HG03108 (cell line): ENCODE data around the gene GNAS.
"Not testable (repeated sequence)": the region's sequence is repeated elsewhere in the genome, so short reads cannot be mapped to it uniquely, and the experiment has no call there.

Experiments used
- ATAC-seq: cut with Tn5 transposase; IDR thresholded peaks from one replicate; pipeline ENCODE4 v1.9.1; 2021; ENCODE audit warnings: moderate library complexity; ENCODE audit not compliant: unreplicated experiment

GNAS gene

DNA sequence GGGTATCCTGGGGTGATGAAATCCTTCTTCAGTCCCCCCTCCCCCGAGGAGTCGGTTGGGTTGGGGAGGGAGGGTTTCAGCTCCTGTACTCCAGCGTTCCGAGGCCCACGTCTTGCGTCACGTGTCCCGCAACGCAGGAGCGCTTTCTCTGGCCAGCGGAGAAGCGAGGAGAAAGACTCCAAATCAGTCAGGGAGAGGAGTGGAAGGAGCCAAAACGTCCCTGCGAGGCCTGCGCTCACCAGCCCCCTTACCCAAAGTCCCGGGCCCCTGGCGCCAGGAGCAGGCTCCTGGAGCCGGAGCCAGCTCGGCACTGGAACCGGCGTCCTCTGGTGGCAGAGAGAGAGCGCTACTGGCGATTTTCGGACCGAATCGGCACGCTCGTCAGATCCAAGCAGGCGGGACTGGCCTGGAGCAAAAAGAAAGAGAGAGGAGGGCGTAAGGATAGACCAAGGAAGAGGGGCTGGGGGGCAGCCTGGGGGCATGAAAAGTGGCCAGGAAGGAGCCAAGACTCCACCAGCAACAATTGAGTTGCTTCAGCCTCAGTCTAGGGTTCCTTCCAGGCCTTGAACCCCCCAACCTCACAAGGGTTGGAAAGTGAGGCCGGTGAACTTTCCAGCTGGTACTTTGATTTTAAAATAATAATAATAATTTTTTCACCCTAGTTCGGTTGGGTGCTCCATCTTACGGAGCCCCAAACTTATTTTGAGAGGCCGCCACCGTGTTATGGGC is at the start of gene GNAS:
Gene GNAS, plus strand, starts transcription at position 174 of the 729 bp plus-strand sequence.
- no peak for ATAC-seq

DNA sequence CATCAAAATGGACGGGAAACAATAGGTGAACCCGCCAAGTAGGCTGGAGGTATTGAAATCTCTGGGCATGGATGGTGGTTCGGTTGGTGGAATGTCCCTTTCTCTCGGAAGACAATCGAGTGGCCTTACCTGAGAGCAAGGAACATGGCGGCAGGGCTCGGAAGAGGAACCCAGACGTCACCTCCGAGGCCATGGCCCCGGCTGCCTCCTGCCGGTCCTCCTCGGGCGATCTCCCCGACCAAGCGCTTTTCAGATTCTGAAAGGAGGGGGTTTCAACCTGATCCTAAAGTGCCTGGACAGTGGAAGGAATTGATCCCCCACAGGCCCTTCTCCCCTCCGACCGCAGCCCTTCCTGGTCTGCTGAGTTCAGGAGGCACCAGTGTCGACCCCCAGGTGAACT is 49.0 kb upstream of the GNAS start:
- no peak for ATAC-seq

DNA sequence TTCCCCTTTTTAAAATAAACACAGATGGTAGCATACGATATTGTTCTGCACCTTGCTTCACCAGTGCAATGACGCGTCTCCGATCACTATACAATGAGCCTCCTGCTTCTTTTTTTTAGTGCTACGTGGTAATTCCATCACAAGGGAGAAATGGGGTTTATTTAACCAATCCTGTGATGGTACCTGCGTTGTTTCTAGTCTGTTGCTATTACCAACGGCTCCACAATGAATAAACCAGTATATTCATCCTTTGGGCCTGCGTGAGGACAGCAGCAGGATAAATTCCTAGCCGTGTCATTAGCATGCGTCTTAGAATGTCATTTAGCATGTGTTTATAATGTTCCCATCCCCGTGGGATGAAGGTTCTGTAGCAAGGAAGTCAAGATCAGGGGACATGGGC is 44.7 kb upstream of the GNAS start:
- ATAC-seq: no peak

DNA sequence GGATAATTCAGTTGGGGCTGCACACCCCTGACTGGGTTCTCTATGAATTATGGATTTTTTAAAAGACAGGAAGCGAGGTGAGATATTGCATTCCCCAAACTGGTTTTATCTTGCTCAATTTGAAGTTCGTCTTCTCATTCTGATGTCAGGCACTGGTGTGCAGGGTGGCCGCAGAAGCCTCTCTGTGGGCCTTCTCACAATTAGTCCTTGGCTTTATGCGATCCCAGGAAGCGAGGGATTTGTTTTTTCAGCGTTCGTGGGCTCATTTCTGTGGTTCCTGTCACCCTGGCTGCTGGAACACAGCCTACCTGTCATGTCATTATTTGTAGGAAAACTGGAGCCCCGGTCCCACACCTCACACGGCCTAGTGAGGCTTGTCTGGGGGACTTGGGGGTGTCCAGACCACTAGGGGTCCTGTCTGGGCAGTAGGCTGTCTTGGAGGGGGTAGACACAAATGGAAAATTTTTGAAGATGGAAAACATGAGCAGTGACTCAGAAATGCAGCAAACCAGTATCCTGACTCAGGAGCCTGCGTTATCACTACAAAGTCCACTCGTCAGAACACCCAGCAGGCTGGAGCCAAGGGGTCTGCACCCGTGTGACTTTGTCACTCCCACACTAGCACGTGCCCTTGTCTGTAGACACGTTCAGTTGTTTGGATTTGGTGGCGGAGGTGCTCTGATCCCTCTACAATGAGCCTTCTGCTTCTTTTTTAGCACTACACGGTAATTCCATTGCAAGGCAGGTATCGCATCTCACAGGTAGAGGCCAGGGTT is 44.1 kb upstream of the GNAS start:
- ATAC-seq: no peak

DNA sequence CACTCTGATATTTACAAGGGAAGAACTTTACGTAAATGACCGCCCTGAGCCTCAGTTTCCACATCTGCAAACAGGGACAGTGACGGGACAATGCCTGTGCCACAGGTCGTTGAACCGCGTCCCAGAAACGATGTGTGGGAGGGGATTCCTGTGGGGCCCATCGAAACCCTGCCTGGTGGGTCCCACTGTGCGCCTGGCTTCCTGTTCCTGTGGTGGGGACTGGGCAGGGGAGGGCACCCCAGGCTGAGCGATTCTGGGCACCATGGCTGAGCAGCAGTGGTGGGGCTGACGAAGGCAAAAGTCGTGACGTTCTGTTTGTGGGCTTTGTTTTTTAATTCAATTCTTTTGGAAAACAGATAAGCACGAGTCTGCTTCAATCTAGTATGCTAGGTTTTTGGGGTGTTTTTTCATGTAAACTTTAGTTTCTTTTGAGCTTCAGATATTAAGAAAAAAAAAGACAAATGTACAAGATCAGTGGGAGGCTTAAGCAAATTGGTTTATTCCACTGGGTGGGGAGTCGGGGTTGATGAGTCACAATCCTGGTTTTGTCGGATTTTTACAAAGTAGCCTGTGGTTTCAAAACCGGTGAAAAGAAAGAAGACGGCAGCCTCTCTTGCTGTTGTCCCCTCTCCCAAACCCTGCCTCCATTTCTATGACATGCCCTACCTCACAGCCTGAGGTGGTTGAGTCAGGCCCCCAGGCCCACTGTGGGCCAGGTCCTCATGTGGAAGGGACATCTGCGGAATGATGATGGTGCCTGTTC is 42.2 kb upstream of the GNAS start:
- no peak for ATAC-seq

DNA sequence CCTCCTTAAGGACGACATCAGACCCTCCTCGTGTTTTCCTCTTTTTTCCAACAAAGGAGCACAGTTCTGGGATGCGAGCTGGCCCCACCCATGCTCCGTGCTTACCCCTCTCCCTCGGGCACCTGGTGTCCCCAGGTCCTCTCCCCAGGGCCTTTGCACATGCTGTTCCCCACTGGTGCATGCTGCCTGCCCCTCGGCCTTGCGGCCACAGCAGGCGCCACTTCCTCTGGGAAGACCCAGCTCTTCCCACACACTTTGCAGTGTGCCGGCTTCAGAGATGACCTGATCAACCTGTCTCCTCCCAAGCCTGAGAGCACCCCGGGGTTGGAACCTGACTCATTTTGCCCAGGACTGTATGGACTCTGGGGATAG is 41.7 kb upstream of the GNAS start:
- ATAC-seq: no peak

DNA sequence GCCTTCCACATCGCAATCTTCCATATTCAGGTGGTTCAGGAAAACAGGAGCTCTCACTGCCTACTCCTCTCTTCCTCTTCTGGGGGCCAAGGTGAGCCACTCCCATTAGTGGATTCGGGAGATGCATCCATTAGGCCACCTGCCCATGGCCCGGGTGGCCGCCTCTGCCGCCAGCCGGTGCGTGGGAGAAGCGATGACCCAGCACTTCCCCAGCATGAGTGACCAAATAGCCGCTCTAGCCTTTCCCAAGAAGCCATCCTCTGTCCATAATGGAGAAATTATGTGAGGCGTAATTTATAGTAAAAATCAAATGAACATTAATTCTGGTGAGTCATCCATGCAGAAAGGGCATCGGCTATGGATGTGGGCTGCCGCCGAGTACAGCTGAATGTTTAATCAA is 41.2 kb upstream of the GNAS start:
- ATAC-seq: no peak

DNA sequence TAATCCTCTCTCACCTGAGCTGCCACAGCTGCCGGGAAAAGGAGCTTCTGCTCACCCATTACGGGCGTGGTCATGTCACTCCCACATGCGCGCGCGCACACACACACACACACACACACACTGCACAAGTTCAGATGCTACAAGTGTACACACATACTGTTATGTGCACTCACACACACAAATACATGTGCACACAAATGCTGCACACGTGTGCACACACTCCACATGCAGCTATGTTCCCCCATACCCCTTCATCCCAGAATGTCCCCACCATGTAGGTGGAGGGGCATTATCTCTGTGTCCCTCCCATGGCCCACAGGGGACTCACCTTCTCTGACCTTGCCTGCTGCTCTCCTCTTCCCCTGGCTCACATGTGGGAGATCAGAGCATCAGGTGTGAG is 39.1 kb upstream of the GNAS start:
- no peak for ATAC-seq

DNA sequence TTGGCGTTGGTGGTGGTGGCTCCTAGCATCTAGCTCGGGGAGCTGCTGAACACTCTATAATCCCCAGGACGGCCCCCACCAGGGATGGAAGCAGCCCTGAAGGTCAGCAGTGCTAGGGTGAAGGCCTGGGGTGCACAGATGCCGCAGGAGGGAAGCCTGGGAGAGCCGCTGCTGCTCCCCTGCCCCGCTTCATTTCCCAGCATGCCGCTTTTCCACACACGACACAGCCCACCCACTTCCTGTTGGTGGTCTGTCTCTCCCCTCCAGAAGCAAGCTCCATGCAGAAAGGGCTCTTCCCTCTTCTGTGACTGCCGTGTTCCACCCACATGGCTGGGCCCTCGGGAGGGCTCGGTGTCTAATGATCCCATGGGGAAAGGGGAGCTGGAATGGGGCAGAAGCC is 37.1 kb upstream of the GNAS start:
- no peak for ATAC-seq

DNA sequence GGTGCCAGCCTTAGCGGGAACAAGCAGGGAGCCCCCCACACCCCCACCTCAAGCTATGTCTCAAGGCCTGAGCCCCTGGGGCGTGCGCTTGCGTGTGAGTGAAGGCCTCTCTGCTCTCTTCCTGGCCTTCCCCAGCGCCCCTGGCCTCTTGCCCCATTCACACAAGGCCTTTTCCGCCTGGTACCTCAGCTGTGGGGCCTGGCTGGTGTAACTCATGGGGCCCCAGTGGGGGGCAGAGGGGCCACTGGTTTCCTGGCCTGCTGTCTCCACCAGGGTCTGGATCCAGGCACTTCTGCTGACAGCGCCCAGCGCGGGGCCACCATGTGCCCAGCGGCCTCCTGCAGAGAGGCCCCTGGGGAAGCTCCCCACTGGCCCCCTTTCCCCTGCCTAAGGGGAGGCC is 36.5 kb upstream of the GNAS start:
- ATAC-seq: no peak

DNA sequence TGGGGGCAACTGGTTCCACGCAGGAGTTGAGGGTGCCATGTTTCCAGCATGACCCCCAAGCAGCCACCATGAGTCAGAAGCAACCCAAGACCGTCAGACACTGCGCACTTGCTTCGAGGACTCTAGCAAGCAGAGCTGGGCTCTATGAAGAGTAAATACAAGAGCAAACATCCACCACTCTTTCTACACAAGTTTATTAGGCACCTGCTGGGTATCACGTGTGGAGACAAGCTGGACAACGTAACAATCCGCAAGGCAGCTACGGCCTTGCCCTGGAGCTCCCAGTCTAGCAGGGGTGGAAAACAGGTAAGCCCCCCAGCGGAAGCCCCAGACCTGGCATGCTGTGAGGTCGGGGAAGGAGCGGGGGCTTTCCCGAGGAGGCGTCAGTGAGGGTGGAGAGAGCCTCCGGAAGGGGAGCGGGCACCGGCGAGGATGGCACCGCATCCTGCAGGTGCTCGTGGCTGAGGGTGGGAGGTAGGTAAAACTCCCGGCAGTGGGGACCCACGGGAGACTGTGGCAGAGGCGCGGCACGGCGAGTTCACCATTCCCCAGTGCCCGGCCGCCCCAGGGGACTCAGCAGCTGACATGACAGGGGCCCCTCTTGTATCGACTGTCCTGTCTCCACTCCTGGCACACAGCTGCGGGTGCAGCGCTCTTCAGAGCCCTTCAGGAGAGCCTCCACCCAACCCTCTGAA is 35.4 kb upstream of the GNAS start:
- ATAC-seq: no peak

DNA sequence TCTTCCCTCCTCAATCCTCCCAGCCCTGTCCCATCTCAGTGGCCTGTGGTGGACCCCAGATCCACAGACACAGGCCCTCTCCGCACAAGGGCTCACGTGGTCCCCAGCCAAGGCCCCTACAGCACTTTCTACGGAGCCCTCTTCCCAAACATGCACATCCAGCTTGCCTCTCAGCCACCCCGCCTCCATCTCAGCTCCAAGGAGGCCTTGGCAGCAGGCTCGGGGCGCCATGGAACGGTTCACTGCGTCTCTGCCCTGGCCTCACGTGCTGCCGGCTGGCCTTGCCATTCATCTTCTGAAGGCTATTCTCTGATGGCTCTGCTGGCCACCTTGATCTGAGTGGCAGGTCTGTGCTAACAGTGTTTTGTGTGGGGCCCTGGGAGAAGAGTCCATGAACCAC is 34.8 kb upstream of the GNAS start:
- ATAC-seq: no peak

DNA sequence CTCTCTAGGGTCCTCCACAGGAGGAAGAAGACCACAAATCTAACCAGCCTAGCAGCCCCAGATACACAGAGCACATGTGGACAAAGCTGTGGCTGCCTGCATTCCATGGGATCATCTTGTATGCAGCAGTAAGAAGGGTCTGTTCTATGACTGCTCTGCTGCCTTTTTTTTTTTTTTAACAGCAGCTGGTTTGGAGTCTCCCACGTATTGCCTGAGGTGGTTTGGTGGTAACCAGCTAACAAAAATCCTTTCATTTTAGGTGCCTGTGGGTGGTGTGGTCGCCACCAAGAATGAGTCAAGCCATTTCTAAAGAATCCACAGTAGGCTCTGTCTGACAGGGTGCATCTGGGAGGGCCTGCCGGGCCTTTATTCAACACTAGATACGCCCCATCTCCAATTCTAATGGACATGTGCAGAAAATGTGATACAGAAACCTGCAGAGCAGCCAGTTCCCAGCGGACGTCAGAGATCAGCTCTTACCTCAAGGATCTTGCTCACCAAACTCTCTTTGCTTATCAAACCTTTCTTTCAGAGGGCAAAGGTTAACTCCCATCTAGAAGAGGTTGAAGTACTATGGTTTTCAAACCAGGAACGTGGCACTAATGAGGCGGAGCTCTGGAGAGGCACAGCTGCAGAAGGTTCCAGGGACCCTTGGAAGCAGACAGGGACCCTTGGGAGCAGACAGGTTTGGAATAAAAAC is 33.8 kb upstream of the GNAS start:
- no peak for ATAC-seq

DNA sequence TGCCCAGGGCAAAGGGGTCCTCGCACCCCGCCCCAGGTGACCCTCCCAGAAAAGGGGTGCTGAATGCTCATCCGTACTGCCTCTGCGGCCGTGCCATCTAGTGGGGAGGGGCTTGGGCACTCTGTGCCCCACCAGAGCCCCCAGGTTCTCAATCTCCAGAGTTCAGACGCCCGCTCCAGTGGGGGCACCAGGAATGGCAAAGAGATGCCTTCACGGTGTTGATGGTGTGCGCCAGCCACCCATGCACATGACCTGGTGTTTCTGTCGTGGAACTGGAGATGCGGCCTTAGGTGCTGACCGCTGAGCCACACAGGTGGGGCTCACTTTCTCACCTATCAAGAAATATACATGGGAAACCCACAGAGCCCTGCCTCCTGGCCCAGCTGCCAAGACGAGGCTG is 32.6 kb upstream of the GNAS start:
- ATAC-seq: no peak

DNA sequence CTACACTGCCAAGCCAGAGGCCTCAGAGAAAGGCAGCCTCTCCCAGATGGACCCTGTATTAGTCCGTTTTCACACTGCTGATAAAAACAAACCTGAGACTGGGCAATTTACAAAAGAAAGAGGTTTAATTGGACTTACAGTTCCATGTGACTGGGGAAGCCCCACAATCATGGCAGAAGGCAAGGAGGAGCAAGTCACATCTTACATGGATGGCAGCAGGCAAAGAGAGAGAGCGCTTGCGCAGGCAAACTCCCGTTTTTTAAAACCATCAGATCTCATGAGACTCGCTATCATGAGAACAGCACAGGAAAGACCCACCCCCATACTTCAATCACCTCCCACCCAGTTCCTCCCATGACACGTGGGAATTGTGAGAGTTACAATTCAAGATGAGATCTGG is 32.0 kb upstream of the GNAS start:
- not testable (repeated sequence) for ATAC-seq

DNA sequence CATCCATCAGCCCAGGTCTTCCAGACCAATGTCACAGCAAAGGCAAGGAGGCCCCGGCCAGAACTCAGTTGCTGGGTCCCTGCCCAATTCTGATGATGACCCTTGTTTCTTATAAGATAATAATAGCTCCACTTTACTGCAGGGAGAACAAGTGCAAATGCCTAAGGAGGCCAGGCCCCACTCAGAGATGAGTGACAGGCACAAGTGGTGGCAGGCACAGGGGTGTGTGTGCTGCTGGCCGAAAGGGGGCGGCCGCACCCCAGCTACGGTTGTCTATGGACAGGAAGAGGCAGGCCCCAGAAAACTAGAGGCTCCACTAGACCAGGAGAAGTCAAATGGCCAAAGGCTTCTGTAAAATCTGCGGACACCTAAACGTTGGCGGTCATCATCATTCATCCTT is 30.4 kb upstream of the GNAS start:
- no peak for ATAC-seq

DNA sequence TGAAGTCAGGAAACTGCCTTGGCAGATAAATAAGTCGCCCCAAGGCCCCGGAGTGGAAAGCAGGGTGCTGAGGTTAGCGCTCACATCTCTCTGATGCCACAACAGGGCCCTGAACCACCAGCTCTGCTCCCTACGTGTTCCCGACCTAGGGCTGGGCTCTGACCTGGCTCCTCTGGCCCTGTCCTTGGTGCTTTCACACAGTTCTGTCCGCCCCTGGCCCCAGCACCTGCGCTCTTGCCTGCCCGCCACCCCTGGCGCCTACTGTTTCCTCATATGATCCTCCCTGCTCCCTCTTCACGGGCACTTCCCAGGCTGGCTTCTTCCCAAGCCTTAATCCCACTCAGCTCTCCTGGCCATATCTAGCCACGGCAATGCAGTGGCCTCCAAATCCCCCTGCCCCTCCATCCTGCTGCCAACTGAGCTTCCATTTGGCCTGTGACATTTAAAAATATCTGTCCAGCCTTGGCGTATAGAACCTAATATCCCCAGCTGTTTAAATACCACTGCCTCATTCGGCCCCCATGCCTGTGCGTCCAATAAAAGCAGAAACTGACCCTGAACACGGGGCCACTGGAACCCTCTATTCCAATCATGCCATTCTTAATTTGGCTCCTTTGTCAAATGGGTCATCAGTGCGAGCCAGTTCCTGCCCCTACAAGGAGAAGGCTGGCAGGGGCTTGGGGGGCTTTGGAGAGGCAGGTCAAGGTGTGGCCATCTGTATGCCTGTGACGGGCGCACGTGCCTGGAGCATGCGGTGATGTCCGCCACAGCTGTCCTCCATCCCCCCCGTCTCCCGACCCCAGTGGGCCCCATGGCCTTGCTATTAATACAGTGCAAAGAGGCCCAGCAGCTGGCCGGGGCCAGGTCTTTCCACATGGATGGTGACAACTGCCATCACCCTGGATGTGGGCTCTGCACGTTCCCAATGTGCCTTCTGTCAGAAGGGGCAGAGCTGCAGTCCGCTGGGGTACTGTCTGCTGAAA is 29.5 kb upstream of the GNAS start:
- no peak for ATAC-seq

DNA sequence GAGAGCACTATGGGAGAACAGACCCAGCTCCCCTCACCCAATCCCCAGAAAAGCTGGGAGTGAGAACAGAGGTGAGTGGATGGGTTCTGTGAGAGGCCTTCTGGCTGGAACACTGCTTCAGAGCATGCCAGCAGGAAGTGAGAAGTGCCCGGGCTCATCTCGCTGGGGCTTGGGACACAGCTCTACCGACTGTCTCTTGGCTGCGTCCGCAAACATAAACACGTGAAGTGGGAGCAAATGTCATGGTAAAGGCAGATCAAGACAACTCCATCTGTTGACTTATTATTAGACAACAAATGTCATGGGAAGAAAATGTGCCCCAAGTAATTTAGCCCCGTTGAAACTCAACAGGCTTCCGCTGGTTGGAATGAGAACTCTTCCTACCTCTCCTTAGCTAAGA is 27.7 kb upstream of the GNAS start:
- no peak for ATAC-seq

DNA sequence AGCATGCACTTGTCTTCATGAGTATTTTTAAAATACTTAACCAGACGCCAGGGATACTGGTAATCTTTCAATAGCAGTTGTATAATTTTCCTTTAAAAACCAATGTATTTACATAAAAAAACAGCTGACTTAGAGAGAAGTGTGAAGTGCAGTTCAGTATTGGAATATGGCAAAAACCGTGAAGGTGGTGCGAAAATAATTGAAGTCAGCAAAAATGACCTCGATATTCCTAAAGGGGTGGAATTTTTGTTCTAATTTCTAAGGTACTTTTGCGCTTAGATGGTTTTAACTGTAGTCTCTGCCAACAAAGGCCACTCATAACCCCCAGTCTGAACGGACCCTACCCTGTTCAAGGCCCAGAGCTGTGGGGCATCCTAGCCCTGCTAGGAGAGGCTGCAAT is 27.1 kb upstream of the GNAS start:
- no peak for ATAC-seq

DNA sequence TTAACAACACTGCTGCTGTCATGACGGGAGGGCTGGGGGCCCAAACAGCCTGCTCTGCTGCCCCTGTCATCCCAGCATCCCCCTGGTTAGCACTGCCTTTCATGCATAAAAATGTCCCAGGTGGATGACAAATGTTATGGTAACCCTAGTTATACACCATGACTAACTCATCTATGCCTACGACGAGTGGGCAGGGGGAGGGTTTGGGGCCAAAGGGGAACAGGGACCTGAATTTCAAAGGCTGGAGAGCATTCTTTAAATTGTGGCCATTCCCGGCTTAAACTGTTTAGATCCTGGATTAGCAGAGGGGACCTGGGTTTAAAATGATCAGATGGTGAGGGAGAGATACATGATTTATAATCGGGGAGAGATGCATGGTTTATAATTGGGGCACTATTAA is 26.2 kb upstream of the GNAS start:
- ATAC-seq: no peak
